K562 (cell line): ENCODE results near the gene KRT83. TPM values are rescaled to one million over a fixed set of nuclear protein-coding genes. Genes with fewer than 3 reads are reported as not detected.

Experiments used
- CEBPB ChIP-seq: fragments of 450-650 bp; IDR thresholded peaks from 2 replicates; pipeline ENCODE4 v1.6.1; 2016; ENCODE audit warnings: missing genetic modification characterization, missing compliant biosample characterization
- CXXC5 ChIP-seq: fragments of 250-450 bp; sonication (Bioruptor Pico); IDR thresholded peaks from 2 replicates; pipeline ENCODE4 v1.8.0; 2022; ENCODE audit warnings: inconsistent platforms, mild to moderate bottlenecking, moderate library complexity
- ILK ChIP-seq: fragments of 450-650 bp; IDR thresholded peaks from 2 replicates; pipeline ENCODE4 v1.6.1; 2016; ENCODE audit warnings: missing genetic modification characterization, low read depth, mild to moderate bottlenecking, missing compliant biosample characterization, moderate library complexity, borderline replicate concordance
- KLF13 ChIP-seq: fragments of 450-650 bp; IDR thresholded peaks from 2 replicates; pipeline ENCODE4 v1.6.1; 2016; ENCODE audit warnings: missing genetic modification characterization, low read depth, mild to moderate bottlenecking, missing compliant biosample characterization, moderate library complexity, borderline replicate concordance
- MED1 ChIP-seq: sonication (generic); formaldehyde crosslinking; IDR thresholded peaks from 2 replicates; pipeline ENCODE4 v1.8.1; 2023; ENCODE audit warnings: missing genetic modification reagents, borderline replicate concordance
- PPARD ChIP-seq: fragments of 250-450 bp; sonication (Bioruptor Pico); IDR thresholded peaks from 2 replicates; pipeline ENCODE4 v1.8.0; 2022; ENCODE audit warnings: inconsistent platforms, mild to moderate bottlenecking, moderate library complexity
- TRIM24 ChIP-seq, 2 experiments: fragments of 450-650 bp; IDR thresholded peaks; 2 replicates each; pipeline ENCODE4 v1.6.1; 2016
- ZNF316 ChIP-seq: fragments of 450-650 bp; IDR thresholded peaks from 2 replicates; pipeline ENCODE4 v1.6.1; 2016
- ZNF75A ChIP-seq: fragments of 450-650 bp; formaldehyde crosslinking; IDR thresholded peaks from 2 replicates; pipeline ENCODE4 v1.4.0; 2020; ENCODE audit warnings: mild to moderate bottlenecking
- polyA plus RNA-seq, 8 experiments: library from polyadenylated mRNA; depleted of rRNA in 4 of 8; stranded (reverse) in 5 of 8; unstranded in 3 of 8; fragments of >200 nt; fragmentation: Nextera tagmentation in 2 of 8; fragmentation: Illumina TruSeq in 1 of 8; extraction: Ambion mirVana in 2 of 8; extraction: Trizol in 1 of 8; gene quantifications; 2 replicates each; pipeline versions ENCODE4 v1.2.1 to v1.2.3, GENCODE V29; 2011 to 2014; ENCODE audit warnings: inconsistent platforms in 1 of 8, missing spikeins in 1 of 8
- total RNA-seq, 7 experiments: library from RNA; depleted of rRNA in 6 of 7; stranded (reverse); fragments of >200 nt in 6 of 7; fragmentation: Illumina TruSeq in 2 of 7; extraction: Trizol in 2 of 7; gene quantifications; 2 replicates each; pipeline versions ENCODE4 v1.2.1 to v1.2.3, GENCODE V29; 2011 to 2021; ENCODE audit warnings: low replicate concordance in 1 of 7
- TF ChIP-seq, protein P1 (sequence below): sonication (generic); formaldehyde crosslinking; IDR thresholded peaks from 2 replicates; pipeline ENCODE4 v1.4.0; 2020; ENCODE audit warnings: mild to moderate bottlenecking, missing genetic modification reagents
- TF ChIP-seq, protein P2 (sequence below), 2 experiments: fragments of 250-450 bp in 1 of 2; fragments of 450-650 bp in 1 of 2; sonication (Bioruptor Pico) in 1 of 2; IDR thresholded peaks; 2 replicates each; pipeline versions ENCODE4 v1.6.1 to v1.8.0; 2016 to 2021; ENCODE audit warnings: mild to moderate bottlenecking in 2 of 2, moderate library complexity in 2 of 2, missing compliant biosample characterization in 1 of 2, missing genetic modification characterization in 1 of 2
- TF ChIP-seq, protein P3 (sequence below): sonication (generic); formaldehyde crosslinking; IDR thresholded peaks from 2 replicates; pipeline ENCODE4 v1.8.0; 2022; ENCODE audit warnings: missing genetic modification reagents, mild to moderate bottlenecking, borderline replicate concordance
- TF ChIP-seq, protein P4 (sequence below): fragments of 250-450 bp; sonication (Bioruptor Pico); IDR thresholded peaks from 2 replicates; pipeline ENCODE4 v1.4.0; 2020; ENCODE audit warnings: mild to moderate bottlenecking, moderate library complexity, borderline replicate concordance
- TF ChIP-seq, protein P5 (sequence below): fragments of 250-450 bp; sonication (Bioruptor Pico); IDR thresholded peaks from 2 replicates; pipeline ENCODE4 v1.5.0; 2022; ENCODE audit warnings: mild to moderate bottlenecking

Gene KRT83
- total and polyA plus RNA-seq, 9 of the 15 experiments (the other 6 are each of a cell fraction or from before 2014, with no cell fraction given), result not detected

DNA sequence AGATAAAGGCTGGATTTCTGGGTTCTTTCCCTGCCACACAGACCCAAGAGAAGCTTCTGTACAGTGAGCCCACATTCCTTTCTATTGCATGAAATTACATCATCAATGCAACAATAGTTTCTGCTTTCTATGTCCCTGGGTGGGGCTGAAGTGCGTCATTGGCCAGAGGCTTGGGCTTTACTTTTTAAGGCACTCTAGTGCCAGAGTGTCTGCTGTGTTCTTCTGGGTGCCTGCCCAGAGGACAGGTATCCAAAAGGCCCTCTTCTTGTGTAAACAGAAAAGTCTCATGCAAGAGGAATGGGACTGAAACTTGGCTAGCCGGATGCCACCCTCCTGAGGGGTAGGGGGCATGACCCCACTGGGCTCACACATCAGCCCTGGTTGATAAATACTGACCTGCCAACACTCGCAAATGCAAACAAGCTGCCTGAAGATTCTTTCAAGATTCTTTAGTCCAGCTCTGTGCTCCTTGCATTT lies 40.8 kb downstream of the KRT83 start (continued):
- TF ChIP-seq KLF13 (tag) (no peak), CEBPB (peak; percentile 69), ZNF316 (no peak), CXXC5 (peak; percentile 60; the same call in 1 of the 2 replicates), ILK (tag) (no peak), TRIM24 (IDR thresholded peaks at IDR 0.05) (peak in 1 of 2 experiments; percentile 69; a peak in 2 of 4 replicates), PPARD (CRISPR knock-in tag) (no peak), MED1 (CRISPR knock-in tag) (no peak), ZNF75A (CRISPR knock-in tag) (no peak)
- TF ChIP-seq, protein P1, sequence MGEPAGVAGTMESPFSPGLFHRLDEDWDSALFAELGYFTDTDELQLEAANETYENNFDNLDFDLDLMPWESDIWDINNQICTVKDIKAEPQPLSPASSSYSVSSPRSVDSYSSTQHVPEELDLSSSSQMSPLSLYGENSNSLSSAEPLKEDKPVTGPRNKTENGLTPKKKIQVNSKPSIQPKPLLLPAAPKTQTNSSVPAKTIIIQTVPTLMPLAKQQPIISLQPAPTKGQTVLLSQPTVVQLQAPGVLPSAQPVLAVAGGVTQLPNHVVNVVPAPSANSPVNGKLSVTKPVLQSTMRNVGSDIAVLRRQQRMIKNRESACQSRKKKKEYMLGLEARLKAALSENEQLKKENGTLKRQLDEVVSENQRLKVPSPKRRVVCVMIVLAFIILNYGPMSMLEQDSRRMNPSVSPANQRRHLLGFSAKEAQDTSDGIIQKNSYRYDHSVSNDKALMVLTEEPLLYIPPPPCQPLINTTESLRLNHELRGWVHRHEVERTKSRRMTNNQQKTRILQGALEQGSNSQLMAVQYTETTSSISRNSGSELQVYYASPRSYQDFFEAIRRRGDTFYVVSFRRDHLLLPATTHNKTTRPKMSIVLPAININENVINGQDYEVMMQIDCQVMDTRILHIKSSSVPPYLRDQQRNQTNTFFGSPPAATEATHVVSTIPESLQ, result no peak
- TF ChIP-seq, protein P2, sequence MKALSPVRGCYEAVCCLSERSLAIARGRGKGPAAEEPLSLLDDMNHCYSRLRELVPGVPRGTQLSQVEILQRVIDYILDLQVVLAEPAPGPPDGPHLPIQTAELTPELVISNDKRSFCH (CRISPR knock-in tag; IDR thresholded peaks at IDR 0.05), result no peak
- TF ChIP-seq, protein P2 (tag; IDR thresholded peaks at IDR 0.05), result no peak
- TF ChIP-seq, protein P3, sequence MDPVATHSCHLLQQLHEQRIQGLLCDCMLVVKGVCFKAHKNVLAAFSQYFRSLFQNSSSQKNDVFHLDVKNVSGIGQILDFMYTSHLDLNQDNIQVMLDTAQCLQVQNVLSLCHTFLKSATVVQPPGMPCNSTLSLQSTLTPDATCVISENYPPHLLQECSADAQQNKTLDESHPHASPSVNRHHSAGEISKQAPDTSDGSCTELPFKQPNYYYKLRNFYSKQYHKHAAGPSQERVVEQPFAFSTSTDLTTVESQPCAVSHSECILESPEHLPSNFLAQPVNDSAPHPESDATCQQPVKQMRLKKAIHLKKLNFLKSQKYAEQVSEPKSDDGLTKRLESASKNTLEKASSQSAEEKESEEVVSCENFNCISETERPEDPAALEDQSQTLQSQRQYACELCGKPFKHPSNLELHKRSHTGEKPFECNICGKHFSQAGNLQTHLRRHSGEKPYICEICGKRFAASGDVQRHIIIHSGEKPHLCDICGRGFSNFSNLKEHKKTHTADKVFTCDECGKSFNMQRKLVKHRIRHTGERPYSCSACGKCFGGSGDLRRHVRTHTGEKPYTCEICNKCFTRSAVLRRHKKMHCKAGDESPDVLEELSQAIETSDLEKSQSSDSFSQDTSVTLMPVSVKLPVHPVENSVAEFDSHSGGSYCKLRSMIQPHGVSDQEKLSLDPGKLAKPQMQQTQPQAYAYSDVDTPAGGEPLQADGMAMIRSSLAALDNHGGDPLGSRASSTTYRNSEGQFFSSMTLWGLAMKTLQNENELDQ (CRISPR knock-in tag), result no peak
- TF ChIP-seq, protein P4, sequence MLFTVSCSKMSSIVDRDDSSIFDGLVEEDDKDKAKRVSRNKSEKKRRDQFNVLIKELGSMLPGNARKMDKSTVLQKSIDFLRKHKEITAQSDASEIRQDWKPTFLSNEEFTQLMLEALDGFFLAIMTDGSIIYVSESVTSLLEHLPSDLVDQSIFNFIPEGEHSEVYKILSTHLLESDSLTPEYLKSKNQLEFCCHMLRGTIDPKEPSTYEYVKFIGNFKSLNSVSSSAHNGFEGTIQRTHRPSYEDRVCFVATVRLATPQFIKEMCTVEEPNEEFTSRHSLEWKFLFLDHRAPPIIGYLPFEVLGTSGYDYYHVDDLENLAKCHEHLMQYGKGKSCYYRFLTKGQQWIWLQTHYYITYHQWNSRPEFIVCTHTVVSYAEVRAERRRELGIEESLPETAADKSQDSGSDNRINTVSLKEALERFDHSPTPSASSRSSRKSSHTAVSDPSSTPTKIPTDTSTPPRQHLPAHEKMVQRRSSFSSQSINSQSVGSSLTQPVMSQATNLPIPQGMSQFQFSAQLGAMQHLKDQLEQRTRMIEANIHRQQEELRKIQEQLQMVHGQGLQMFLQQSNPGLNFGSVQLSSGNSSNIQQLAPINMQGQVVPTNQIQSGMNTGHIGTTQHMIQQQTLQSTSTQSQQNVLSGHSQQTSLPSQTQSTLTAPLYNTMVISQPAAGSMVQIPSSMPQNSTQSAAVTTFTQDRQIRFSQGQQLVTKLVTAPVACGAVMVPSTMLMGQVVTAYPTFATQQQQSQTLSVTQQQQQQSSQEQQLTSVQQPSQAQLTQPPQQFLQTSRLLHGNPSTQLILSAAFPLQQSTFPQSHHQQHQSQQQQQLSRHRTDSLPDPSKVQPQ, result no peak
- TF ChIP-seq, protein P5, sequence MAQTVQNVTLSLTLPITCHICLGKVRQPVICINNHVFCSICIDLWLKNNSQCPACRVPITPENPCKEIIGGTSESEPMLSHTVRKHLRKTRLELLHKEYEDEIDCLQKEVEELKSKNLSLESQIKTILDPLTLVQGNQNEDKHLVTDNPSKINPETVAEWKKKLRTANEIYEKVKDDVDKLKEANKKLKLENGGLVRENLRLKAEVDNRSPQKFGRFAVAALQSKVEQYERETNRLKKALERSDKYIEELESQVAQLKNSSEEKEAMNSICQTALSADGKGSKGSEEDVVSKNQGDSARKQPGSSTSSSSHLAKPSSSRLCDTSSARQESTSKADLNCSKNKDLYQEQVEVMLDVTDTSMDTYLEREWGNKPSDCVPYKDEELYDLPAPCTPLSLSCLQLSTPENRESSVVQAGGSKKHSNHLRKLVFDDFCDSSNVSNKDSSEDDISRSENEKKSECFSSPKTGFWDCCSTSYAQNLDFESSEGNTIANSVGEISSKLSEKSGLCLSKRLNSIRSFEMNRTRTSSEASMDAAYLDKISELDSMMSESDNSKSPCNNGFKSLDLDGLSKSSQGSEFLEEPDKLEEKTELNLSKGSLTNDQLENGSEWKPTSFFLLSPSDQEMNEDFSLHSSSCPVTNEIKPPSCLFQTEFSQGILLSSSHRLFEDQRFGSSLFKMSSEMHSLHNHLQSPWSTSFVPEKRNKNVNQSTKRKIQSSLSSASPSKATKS (CRISPR knock-in tag), result no peak
